NCI-H2107 (cell line): ENCODE measurements around the gene ACAD8.

ENCODE experiments used
- DNase-seq: peaks from one replicate; lab custom pipeline; 2025; lab: John Stamatoyannopoulos, UW

ACAD8 gene

DNA sequence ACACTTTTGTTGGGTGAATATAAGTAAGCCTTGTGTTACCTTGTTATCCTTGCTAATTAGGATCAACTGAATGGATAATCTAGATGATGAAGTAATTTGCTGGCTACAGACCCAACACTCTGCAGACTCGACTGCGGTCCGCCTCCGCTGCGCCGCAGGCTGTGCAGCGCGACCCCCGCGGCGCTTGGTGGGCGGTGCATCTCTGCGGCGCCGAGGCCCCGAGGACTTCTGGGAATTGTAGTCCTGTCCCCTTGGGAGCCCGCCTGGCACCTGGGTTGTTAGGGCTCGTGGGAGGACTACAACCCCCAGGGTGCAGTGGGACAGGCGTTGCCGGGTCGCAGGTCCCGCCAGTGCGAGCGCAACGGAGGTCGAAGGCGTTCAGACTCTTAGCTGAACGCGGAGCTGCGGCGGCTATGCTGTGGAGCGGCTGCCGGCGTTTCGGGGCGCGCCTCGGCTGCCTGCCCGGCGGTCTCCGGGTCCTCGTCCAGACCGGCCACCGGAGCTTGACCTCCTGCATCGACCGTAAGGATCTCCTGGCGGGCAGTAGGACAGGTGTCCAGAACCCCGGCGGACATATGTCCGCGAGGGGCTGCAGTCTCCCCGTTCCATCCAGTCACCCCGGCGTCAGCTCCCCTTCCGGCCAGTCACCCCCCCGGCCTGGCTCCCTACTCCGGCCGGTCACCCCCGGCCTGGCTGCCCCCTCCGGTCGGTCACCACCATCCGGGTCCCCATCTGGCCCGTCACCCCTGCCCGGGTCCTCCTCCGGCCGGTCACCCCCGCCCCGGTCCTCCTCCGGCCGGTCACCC lies at the start of gene ACAD8, which contains the start of gene THYN1:
TSS of gene ACAD8 (plus strand) at position 381 of the 806 bp plus-strand sequence. CDS start at position 414, 33 bp downstream.
TSS of gene THYN1 (minus strand) at position 165 of the 806 bp plus-strand sequence. CDS start 470 bp downstream, outside the sequence.
- DNase-seq: peak; percentile 96

GRCh38 chr11:134205729-134206128 lies 47.6 kb upstream of the ACAD8 start:
- DNase-seq: no peak

GRCh38 chr11:134206185-134206584 lies 47.2 kb upstream of the ACAD8 start:
- no peak for DNase-seq

DNA sequence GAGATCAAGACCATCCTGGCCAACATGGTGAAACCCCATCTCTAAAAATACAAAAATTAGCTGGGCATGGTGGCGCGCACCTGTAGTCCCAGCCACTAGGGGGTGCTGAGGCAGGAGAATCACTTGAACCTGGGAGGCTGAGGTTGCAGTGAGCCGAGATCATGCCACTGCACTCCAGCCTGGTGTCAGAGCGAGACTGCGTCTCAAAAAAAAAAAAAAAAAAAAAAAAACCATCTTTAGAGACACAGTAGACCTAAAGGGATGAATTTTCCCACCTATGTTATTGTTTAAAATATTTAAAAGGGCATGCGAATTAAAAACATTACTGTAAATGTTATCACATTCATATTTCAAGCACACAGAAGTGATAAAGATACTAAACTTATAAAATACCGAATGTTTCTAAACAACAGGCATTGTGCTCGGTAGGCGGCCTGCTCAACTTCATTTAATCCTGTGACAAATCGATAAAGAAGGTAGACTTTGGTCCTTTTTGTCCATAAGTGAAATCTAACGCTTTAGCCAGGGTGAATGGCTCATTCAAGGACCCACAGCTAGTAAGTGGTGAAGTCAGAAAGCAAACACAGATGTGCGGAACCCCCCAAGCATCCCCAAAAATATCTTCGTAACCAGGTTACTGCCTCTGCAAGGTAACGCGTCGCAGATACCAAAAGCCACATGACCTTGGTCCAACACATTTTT lies 45.7 kb upstream of the ACAD8 start:
- no peak for DNase-seq

GRCh38 chr11:134215836-134216235 lies 37.5 kb upstream of the ACAD8 start:
- DNase-seq: no peak

DNA sequence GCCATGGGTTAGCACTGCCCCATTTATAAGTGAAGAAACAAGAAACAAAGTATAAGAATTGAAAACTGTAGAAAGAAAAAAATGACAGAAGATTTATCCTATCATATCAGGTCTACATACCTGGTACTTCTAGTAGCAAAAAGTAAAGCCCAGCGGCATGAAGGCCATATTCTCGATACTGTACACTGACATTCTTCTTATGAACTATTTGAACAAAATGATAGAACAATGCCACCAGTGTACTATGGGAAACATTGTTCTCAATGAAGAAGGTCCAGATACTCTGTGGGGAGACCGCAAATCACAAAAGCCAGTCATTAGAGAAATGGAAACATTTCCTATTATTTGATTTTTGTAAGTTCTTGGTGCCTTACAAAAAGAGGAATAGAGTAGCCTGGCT lies 36.6 kb upstream of the ACAD8 start:
- no peak for DNase-seq

- no peak for DNase-seq
These were observed 30.2 kb upstream of the ACAD8 start for GRCh38 chr11:134223121-134223520.

DNA sequence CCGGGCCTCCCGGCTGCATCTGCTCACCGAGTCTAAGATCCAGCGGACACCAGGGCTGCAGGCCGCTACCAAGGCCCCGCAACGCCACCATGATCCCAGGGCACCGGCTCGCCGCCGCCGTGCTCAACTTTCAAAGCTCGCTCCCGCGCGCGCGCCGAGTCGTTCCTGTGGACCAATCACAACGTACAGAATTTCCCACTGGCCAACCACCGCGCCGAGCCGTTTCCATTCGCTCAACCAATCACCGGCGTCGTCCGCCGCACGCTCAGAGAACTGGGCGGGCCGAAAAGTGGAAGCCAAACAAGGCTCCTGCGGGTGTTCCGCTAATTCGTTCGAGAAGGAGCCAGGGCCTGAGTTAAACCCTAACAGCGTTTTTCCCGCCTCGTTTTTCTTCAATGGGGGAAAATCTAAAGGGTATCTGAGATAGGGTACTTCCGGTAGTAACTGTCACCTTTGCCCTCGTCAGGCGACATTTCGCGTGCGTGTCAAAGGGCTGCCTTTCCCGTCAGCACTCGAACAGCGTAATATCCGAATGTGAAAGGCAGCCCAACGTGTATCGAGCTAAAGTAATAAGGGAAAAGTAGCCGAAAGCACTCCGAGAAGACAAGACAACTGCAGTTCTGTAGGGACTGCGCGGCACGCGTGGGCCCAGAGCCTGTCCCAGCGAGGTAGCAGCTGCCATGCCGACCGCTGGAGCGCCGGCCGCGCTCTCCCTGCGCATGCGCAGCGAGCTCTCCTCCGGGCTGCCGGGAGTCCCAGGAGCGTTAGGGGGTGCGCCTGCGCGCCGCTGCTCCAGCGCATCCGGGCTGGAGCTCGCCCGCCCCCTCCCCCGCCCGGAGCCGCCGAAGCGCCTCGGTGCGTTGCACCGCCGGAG lies 29.3 kb upstream of the ACAD8 start, which contains the start of the genes NCAPD3 and VPS26B:
TSS of gene NCAPD3 (minus strand) at position 132 of the 874 bp plus-strand sequence. CDS start at position 91, 41 bp downstream.
TSS of gene VPS26B (plus strand) at position 836 of the 874 bp plus-strand sequence. CDS start 452 bp downstream, outside the sequence.
- peak; percentile 99 for DNase-seq

GRCh38 chr11:134224710-134225664 lies 28.4 kb upstream of the ACAD8 start:
- peak; percentile 49 for DNase-seq

- no peak for DNase-seq
These were observed 26.5 kb upstream of the ACAD8 start for GRCh38 chr11:134226806-134227325.

GRCh38 chr11:134228625-134229024 lies 24.7 kb upstream of the ACAD8 start:
- DNase-seq: no peak

DNA sequence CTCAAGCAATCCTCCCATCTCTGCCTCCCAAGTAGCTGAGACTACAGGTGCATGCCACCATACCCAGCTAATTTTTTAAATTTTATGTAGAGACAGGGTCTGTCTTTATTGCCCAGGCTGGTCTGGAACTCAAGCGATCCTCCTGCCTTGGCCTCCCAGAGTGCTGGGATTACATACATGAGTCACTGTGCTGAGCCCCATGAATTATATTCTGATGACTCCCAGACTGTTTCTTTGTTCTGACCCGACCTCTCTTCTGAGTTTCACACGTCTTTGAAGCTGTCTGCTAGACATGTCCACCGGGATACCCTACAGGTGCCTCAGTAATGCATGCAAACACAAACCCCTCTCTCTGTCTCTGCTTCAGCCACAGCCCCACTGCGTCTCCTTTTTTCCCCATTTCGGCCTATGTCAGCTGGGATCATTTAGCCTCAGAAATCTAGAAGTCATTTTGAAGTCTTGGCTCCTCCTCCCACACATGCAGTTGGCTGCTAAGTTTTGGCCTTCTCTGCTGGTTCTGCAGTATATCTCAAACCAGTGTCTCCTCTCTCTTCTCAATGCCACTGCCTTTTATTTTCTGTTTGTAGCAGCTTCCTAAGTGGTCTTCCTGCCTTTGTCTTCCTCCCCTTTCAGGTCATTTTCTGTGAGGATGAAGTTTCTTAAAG lies 24.1 kb upstream of the ACAD8 start:
- DNase-seq: no peak

DNA sequence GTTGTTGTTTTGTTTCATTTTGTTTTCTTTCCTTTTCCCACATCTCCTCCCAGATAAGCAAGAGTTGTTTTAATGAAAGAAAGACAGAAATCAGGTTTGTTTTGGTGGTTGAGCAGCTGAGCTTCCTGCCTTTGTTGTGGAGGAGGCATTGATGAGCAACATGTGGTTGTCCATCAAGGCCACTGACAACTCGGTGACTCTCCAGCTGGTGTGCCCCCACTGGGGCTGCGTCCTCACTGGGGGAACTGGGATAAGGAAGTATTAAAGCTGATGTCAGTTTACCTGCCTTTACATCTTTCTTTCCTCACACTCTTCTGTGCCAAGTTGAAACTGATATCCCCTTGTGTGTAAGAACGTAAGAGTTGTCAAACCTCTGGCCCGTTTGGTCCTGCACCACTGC lies 23.0 kb upstream of the ACAD8 start:
- DNase-seq: no peak

- DNase-seq: no peak
These were observed 21.3 kb upstream of the ACAD8 start for GRCh38 chr11:134231958-134232659.

- DNase-seq: no peak
These were observed 19.6 kb upstream of the ACAD8 start for GRCh38 chr11:134233729-134234179.

DNA sequence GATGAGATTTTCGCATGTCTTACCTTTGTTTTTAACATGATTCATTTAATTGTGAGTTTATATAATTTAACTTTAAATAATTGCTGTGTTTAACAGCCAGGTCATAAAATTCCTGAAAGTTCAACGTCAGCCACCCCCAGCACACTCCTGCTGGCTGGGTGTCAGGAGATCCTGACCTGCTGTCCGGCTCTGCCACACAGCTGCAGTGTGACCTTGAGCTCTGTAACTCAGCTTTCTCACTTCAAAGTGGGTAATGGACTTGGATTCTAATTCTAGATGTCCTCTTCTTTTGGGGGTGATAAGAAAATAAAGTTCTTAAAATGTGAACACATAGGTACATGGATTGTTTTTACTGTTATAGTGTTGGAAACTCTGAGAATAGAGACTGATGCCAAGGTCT lies 18.0 kb upstream of the ACAD8 start:
- no peak for DNase-seq

DNA sequence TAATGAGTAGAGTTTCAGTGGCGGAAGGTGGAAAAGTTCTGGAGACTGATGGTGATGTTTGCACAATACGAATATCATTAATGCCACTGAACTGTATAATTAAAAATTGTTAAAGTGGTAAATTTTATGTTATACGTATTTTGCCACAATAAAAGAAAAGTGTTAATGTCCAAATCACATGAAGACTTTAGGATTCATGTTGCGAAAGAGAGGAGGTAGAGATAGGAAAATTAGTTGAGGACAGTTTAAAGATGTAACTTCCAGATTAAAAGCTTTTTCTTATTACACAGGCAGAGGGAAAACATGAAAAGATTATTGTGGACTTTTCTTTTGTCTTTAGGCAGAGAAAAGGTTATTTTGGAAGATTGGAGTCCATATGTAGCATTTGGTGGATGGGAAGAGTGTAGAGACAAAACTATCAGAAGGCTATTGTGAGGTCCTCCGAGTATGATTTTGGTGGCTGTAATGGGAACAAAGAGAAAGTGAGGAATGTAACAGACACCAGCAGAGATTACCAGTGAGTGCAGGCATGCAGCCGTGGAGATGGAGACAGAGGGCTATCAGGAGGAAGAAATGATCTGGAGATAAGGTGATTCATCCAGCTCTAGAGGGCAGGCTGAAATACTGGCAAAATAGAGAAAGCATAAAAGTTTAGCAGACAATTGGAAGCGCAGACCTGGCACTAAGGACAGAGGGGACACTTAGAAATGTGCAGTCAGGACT lies 16.4 kb upstream of the ACAD8 start:
- DNase-seq: no peak

- DNase-seq: no peak
These were observed 15.8 kb upstream of the ACAD8 start for GRCh38 chr11:134237557-134237922.

DNA sequence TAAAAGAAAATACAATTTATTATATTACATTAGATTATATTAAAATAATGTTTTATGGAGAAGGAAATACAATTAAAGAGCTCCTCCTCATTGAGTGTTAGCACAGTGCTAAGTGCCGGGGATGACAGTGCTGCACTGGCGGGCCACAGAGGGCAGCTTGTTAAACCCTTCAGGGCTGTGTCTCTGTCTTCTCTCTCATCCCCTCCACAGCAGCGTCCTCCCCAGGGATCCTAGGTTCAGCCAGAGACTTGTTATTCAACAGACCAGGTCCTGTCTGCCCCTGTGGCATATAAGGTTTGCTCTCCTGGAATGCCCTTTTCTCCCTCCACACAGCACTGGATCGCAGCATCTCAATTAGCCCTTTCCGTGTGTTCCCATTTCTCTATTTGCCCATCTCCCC lies 14.4 kb upstream of the ACAD8 start:
- no peak for DNase-seq
